Transverse colon (tissue), 4 donors: ENCODE measurements around the gene MDFIC2. TPM values are rescaled to one million over a fixed set of nuclear protein-coding genes. Genes with fewer than 3 reads are reported as not detected.

Experiments used
- DNase-seq: peaks from one replicate; pipeline ENCODE4 v3.0.0-alpha.2; 2019
- H3K27ac ChIP-seq, 4 donors: fragments of 200-600 bp; sonication (generic); 2 replicates each; pipeline ENCODE4 v1.5.1; 2016 to 2018; ENCODE audit warnings: inconsistent platforms in 4 of 4
- H3K27me3 ChIP-seq: fragments of 200-600 bp; sonication (generic); 2 replicates; pipeline ENCODE4 v1.5.1; 2017; ENCODE audit warnings: inconsistent platforms
- H3K36me3 ChIP-seq, 4 donors: fragments of 200-600 bp; sonication (generic); 2 replicates each; pipeline ENCODE4 v1.5.1; 2017 to 2019; ENCODE audit warnings: inconsistent platforms in 4 of 4
- H3K4me1 ChIP-seq, 4 donors: fragments of 200-600 bp; sonication (generic); 2 replicates each; pipeline ENCODE4 v1.5.1; 2017 to 2020; ENCODE audit warnings: inconsistent platforms in 4 of 4
- H3K4me3 ChIP-seq, 4 donors: fragments of 200-600 bp; sonication (generic); 1 replicate in 1 of 4; 2 replicates in 3 of 4; pipeline versions ENCODE4 v1.5.1 to v1.6.1; 2017 to 2019; ENCODE audit warnings: inconsistent platforms in 4 of 4
- H3K9me3 ChIP-seq, 2 donors: fragments of 200-600 bp; sonication (generic); 2 replicates each; pipeline ENCODE4 v1.5.1; 2017 to 2019; ENCODE audit warnings: inconsistent platforms in 2 of 2
- CTCF ChIP-seq, 5 experiments: fragments of 200-600 bp in 3 of 5; fragments of 450-650 bp in 2 of 5; sonication (generic) in 3 of 5; IDR thresholded peaks; 1 replicate in 2 of 5; 2 replicates in 3 of 5; pipeline ENCODE4 v1.5.1; 2016 to 2017; ENCODE audit warnings: antibody characterized with exemption in 5 of 5, inconsistent platforms in 3 of 5, mild to moderate bottlenecking in 2 of 5, moderate library complexity in 1 of 5
- EP300 ChIP-seq: sonication (generic); formaldehyde crosslinking; IDR thresholded peaks from one replicate; pipeline ENCODE4 v1.6.1; 2017; ENCODE audit warnings: antibody characterized with exemption, low read depth
- POLR2A ChIP-seq: fragments of 450-650 bp; IDR thresholded peaks from one replicate; pipeline ENCODE4 v1.6.1; 2016; ENCODE audit warnings: antibody characterized with exemption, mild to moderate bottlenecking, moderate library complexity
- POLR2AphosphoS5 ChIP-seq, 3 donors: sonication (generic); formaldehyde crosslinking; IDR thresholded peaks; one replicate each; pipeline ENCODE4 v1.6.1; 2016; ENCODE audit warnings: antibody characterized with exemption in 3 of 3
- WGBS, 2 donors: methylation state at CpG; one replicate each; pipeline ENCODE4 v1.1.5; 2018; ENCODE audit warnings: low coverage in 1 of 2; 5-methylcytosine and 5-hydroxymethylcytosine counted together
- in situ Hi-C, 4 donors: fragments of 200-750 bp; cut with MboI; loops; one replicate each; pipeline versions ENCODE4 v1.15.0 to v1.15.1; 2017; ENCODE audit warnings: low sequenced_read_pairs in 3 of 4, low pct_ligation_motif_present in 1 of 4, low pct_unique_long_range_greater_than_20kb in 1 of 4
- intact Hi-C: fragments of 100-400 bp; cut with DNase I; formaldehyde crosslinking; loops from one replicate; pipeline ENCODE4 v1.15.1; 2023; ENCODE audit warnings: low total_unique reads
- total RNA-seq, 4 donors: library from RNA; depleted of rRNA; stranded (reverse); fragments of >200 nt; gene quantifications; one replicate each; pipeline ENCODE4 v1.1.0, GENCODE V29; 2016

Gene MDFIC2
- total RNA-seq, 4 donors from 2014 or later, result not detected

GRCh38 chr3:70189884-70190473 is 122.5 kb downstream of the MDFIC2 start:
- DNase-seq, result no peak
- no peaks in the 10 kb centered on the region for H3K27me3 ChIP-seq
- H3K4me3 ChIP-seq, result no peak overlapping the region
- H3K4me1 ChIP-seq, result no peaks in the 10 kb centered on the region
- H3K27ac ChIP-seq, result no peak overlapping the region
- in situ Hi-C loops (no loop called here), intact Hi-C loops (loop anchor here (1.0 kb wide), 1 partner anchor 27 kb away; no protein-coding TSS in a partner anchor)
- no peaks in the 10 kb centered on the region for H3K9me3 ChIP-seq
- H3K36me3 ChIP-seq, result no peaks in the 10 kb centered on the region
- TF ChIP-seq CTCF (IDR thresholded peaks at IDR 0.05) (no peak), EP300 (no peak), POLR2A (no peak), POLR2AphosphoS5 (IDR thresholded peaks at IDR 0.05) (no peak)

GRCh38 chr3:70186221-70186620 is 126.2 kb downstream of the MDFIC2 start:
- no peak for DNase-seq
- in situ Hi-C loops, result no loop called here
- H3K36me3 ChIP-seq, result no peaks in the 10 kb centered on the region
- WGBS, 2 donors, result 86% methylated on average over 2 of the region's 2 CpGs; no CpG with 5 or more reads in 1 of the 2 donors
- no peak for TF ChIP-seq EP300
- no peak for TF ChIP-seq CTCF (IDR thresholded peaks at IDR 0.05)
- no peak for TF ChIP-seq POLR2AphosphoS5 (IDR thresholded peaks at IDR 0.05)
- intact Hi-C loops, result no loop called here
- H3K4me1 ChIP-seq, result no peaks in the 10 kb centered on the region
- no peak overlapping the region for H3K4me3 ChIP-seq
- H3K27ac ChIP-seq, result no peak overlapping the region
- H3K9me3 ChIP-seq, result no peaks in the 10 kb centered on the region
- peaks cover 15% of the 10 kb centered on the region for H3K27me3 ChIP-seq

- intact Hi-C loops (no loop called here), in situ Hi-C loops (no loop called here)
- TF ChIP-seq POLR2A, result no peak
- TF ChIP-seq EP300, result no peak
- TF ChIP-seq POLR2AphosphoS5 (IDR thresholded peaks at IDR 0.05), result no peak
- no peak for TF ChIP-seq CTCF (IDR thresholded peaks at IDR 0.05)
- no peaks in the 10 kb centered on the region for H3K4me1 ChIP-seq
- no peak overlapping the region for H3K27ac ChIP-seq
- WGBS, 2 donors, result 87% methylated on average over 1 of the region's 1 CpG; no CpG with 5 or more reads in 1 of the 2 donors
- no peaks in the 10 kb centered on the region for H3K36me3 ChIP-seq
- DNase-seq, result no peak
- H3K27me3 ChIP-seq, result peaks cover 15% of the 10 kb centered on the region
- H3K4me3 ChIP-seq, result no peak overlapping the region
- no peaks in the 10 kb centered on the region for H3K9me3 ChIP-seq
Measured at GRCh38 chr3:70185661-70186060, 126.8 kb downstream of the MDFIC2 start.

- TF ChIP-seq EP300 (no peak), POLR2AphosphoS5 (IDR thresholded peaks at IDR 0.05) (no peak), CTCF (IDR thresholded peaks at IDR 0.05) (no peak), POLR2A (no peak)
- H3K4me1 ChIP-seq, result no peaks in the 10 kb centered on the region
- no peaks in the 10 kb centered on the region for H3K9me3 ChIP-seq
- no peak overlapping the region for H3K27ac ChIP-seq
- 76% methylated on average over 8 of the region's 8 CpGs for WGBS, 2 donors
- H3K27me3 ChIP-seq, result peaks cover 15% of the 10 kb centered on the region
- H3K4me3 ChIP-seq, result no peak overlapping the region
- no peak for DNase-seq
- intact Hi-C loops, result no loop called here
- H3K36me3 ChIP-seq, result no peaks in the 10 kb centered on the region
- in situ Hi-C loops, result no loop called here
Measured at GRCh38 chr3:70183781-70184504, 128.5 kb downstream of the MDFIC2 start.
